SK-N-SH treated with all-trans-retinoic acid at 6 μM for 48 hours (cell line): Measurements from ENCODE around the gene EFCAB12.

ENCODE experiments used
- ARNTL ChIP-seq: fragments of 450-650 bp; formaldehyde crosslinking; IDR thresholded peaks from 2 replicates; pipeline ENCODE4 v1.5.0; 2020; ENCODE audit warnings: low read depth, mild to moderate bottlenecking, moderate library complexity, borderline replicate concordance
- CSDC2 ChIP-seq: fragments of 250-450 bp; sonication (Bioruptor Pico); IDR thresholded peaks from 2 replicates; pipeline ENCODE4 v1.5.0; 2020; ENCODE audit warnings: mild to moderate bottlenecking, moderate library complexity
- GLIS3 ChIP-seq: fragments of 250-450 bp; sonication (Bioruptor Pico); IDR thresholded peaks from 2 replicates; pipeline ENCODE4 v1.5.0; 2020; ENCODE audit warnings: mild to moderate bottlenecking, moderate library complexity
- ISL1 ChIP-seq: fragments of 250-450 bp; sonication (Bioruptor Pico); IDR thresholded peaks from 2 replicates; pipeline ENCODE4 v2.1.2; 2022; ENCODE audit warnings: mild to moderate bottlenecking, moderate library complexity
- RARB ChIP-seq: fragments of 250-450 bp; sonication (Bioruptor Pico); IDR thresholded peaks from 2 replicates; pipeline ENCODE4 v1.8.0; 2021; ENCODE audit warnings: mild to moderate bottlenecking, moderate library complexity
- SNAI2 ChIP-seq: fragments of 250-450 bp; sonication (Bioruptor Pico); IDR thresholded peaks from 2 replicates; pipeline ENCODE4 v1.5.0; 2020; ENCODE audit warnings: mild to moderate bottlenecking, moderate library complexity
- TOX ChIP-seq: fragments of 250-450 bp; sonication (Bioruptor Pico); IDR thresholded peaks from 2 replicates; pipeline ENCODE4 v1.8.0; 2021; ENCODE audit warnings: mild to moderate bottlenecking, moderate library complexity, borderline replicate concordance
- ZC3H10 ChIP-seq: fragments of 250-450 bp; sonication (Bioruptor Pico); IDR thresholded peaks from 2 replicates; pipeline ENCODE4 v1.5.1; 2021; ENCODE audit warnings: mild to moderate bottlenecking, moderate library complexity
- ZFP30 ChIP-seq: fragments of 450-650 bp; formaldehyde crosslinking; IDR thresholded peaks from 2 replicates; pipeline ENCODE4 v1.5.0; 2022; ENCODE audit warnings: mild to moderate bottlenecking, moderate library complexity
- ZNF70 ChIP-seq: fragments of 450-650 bp; formaldehyde crosslinking; IDR thresholded peaks from 2 replicates; pipeline ENCODE4 v1.5.0; 2020; ENCODE audit warnings: mild to moderate bottlenecking, moderate library complexity
- TF ChIP-seq, protein P1 (sequence below): fragments of 250-450 bp; sonication (Bioruptor Pico); IDR thresholded peaks from 2 replicates; pipeline ENCODE4 v1.8.0; 2020; ENCODE audit warnings: mild to moderate bottlenecking, moderate library complexity, borderline replicate concordance
- TF ChIP-seq, protein P2 (sequence below): fragments of 250-450 bp; sonication (Bioruptor Pico); IDR thresholded peaks from 2 replicates; pipeline ENCODE4 v1.5.1; 2020; ENCODE audit warnings: low read depth, mild to moderate bottlenecking, moderate library complexity
- TF ChIP-seq, protein P3 (sequence below): fragments of 250-450 bp; sonication (Bioruptor Pico); IDR thresholded peaks from 2 replicates; pipeline ENCODE4 v1.5.1; 2021; ENCODE audit warnings: mild to moderate bottlenecking, moderate library complexity
- TF ChIP-seq, protein P4 (sequence below): fragments of 250-450 bp; sonication (Bioruptor Pico); IDR thresholded peaks from 2 replicates; pipeline ENCODE4 v1.8.0; 2021; ENCODE audit warnings: low read depth, mild to moderate bottlenecking, moderate library complexity, borderline replicate concordance

DNA sequence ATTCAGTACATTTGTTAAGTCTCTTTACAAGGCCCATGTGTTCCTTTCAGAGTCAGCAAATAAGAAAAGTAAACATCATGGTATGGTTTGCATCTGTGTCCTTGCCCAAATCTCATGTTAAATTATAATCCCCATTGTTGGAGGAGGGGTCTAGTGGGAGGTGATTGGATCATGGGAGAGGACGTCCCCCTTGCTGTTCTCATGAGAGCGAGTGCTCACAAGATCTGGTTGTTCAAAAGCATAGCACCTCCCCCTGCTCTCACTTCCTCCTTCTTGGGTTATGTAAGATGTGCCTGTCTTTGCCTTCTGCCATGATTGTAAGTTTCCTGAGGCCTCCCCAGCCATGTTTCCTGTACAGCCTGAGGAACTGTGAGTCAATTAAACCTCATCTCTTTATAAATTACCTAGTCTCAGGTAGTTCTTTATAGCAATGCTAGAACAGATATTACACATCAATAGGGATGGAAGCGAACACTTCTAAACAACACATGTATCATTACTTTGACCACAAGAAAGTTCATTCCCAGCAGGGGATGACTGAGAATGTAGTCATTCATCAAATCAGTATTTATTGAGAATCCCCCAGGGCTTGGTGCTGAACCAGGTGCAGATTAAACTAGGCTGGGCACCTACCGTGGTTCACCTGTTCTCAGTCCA is 4.1 kb downstream of the EFCAB12 start:
- TF ChIP-seq ZC3H10 (CRISPR knock-in tag) = no peak
- no peak for TF ChIP-seq ZFP30 (CRISPR knock-in tag)
- TF ChIP-seq, protein P1, sequence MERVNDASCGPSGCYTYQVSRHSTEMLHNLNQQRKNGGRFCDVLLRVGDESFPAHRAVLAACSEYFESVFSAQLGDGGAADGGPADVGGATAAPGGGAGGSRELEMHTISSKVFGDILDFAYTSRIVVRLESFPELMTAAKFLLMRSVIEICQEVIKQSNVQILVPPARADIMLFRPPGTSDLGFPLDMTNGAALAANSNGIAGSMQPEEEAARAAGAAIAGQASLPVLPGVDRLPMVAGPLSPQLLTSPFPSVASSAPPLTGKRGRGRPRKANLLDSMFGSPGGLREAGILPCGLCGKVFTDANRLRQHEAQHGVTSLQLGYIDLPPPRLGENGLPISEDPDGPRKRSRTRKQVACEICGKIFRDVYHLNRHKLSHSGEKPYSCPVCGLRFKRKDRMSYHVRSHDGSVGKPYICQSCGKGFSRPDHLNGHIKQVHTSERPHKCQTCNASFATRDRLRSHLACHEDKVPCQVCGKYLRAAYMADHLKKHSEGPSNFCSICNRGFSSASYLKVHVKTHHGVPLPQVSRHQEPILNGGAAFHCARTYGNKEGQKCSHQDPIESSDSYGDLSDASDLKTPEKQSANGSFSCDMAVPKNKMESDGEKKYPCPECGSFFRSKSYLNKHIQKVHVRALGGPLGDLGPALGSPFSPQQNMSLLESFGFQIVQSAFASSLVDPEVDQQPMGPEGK (CRISPR knock-in tag) = no peak
- no peak for TF ChIP-seq RARB
- TF ChIP-seq ZNF70 = no peak
- TF ChIP-seq ARNTL = no peak
- no peak for TF ChIP-seq GLIS3
- no peak for TF ChIP-seq ISL1 (CRISPR knock-in tag)
- TF ChIP-seq, protein P2, sequence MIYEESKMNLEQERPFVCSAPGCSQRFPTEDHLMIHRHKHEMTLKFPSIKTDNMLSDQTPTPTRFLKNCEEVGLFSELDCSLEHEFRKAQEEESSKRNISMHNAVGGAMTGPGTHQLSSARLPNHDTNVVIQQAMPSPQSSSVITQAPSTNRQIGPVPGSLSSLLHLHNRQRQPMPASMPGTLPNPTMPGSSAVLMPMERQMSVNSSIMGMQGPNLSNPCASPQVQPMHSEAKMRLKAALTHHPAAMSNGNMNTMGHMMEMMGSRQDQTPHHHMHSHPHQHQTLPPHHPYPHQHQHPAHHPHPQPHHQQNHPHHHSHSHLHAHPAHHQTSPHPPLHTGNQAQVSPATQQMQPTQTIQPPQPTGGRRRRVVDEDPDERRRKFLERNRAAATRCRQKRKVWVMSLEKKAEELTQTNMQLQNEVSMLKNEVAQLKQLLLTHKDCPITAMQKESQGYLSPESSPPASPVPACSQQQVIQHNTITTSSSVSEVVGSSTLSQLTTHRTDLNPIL (CRISPR knock-in tag) = no peak
- no peak for TF ChIP-seq TOX
- TF ChIP-seq, protein P3, sequence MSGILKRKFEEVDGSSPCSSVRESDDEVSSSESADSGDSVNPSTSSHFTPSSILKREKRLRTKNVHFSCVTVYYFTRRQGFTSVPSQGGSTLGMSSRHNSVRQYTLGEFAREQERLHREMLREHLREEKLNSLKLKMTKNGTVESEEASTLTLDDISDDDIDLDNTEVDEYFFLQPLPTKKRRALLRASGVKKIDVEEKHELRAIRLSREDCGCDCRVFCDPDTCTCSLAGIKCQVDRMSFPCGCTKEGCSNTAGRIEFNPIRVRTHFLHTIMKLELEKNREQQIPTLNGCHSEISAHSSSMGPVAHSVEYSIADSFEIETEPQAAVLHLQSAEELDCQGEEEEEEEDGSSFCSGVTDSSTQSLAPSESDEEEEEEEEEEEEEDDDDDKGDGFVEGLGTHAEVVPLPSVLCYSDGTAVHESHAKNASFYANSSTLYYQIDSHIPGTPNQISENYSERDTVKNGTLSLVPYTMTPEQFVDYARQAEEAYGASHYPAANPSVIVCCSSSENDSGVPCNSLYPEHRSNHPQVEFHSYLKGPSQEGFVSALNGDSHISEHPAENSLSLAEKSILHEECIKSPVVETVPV = no peak
- TF ChIP-seq, protein P4, sequence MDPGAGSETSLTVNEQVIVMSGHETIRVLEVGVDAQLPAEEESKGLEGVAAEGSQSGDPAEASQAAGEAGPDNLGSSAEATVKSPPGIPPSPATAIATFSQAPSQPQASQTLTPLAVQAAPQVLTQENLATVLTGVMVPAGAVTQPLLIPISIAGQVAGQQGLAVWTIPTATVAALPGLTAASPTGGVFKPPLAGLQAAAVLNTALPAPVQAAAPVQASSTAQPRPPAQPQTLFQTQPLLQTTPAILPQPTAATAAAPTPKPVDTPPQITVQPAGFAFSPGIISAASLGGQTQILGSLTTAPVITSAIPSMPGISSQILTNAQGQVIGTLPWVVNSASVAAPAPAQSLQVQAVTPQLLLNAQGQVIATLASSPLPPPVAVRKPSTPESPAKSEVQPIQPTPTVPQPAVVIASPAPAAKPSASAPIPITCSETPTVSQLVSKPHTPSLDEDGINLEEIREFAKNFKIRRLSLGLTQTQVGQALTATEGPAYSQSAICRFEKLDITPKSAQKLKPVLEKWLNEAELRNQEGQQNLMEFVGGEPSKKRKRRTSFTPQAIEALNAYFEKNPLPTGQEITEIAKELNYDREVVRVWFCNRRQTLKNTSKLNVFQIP = no peak
- TF ChIP-seq CSDC2 (CRISPR knock-in tag) = no peak
- no peak for TF ChIP-seq SNAI2 (CRISPR knock-in tag)
